Activated CD8-positive, alpha-beta T cell treated with anti-CD3 and anti-CD28 coated beads for 36 hours (primary cell): Measurements from ENCODE around the gene MYO16. TPM values are rescaled to one million over a fixed set of nuclear protein-coding genes. Genes with fewer than 3 reads are reported as not detected.

Experiments
- ATAC-seq: fragments of 200-7000 bp; cut with Tn5 transposase; one replicate; pipeline ENCODE4 v1.10.0; 2021; ENCODE audit warnings: mild to moderate bottlenecking, moderate library complexity
- CTCF ChIA-PET: fragments of 350-600 bp; sonication (Branson Sonifier 250); formaldehyde crosslinking; loops from one replicate; lab custom pipeline; 2021; ENCODE audit warnings: antibody characterized with exemption; lab: Charles Lee
- POLR2A ChIA-PET: fragments of 350-600 bp; sonication (Branson Sonifier 250); formaldehyde crosslinking; loops from one replicate; lab custom pipeline; 2021; ENCODE audit warnings: antibody characterized with exemption; lab: Charles Lee
- DNase-seq: peaks from one replicate; pipeline ENCODE4 v3.0.0-alpha.2; 2020
- H3K27ac Mint-ChIP-seq: one replicate; pipeline ENCODE4 v1.8.0; 2021; ENCODE audit warnings: mild to moderate bottlenecking, mixed read lengths
- H3K27me3 Mint-ChIP-seq: one replicate; pipeline ENCODE4 v1.8.0; 2021; ENCODE audit warnings: mixed read lengths
- H3K36me3 Mint-ChIP-seq: one replicate; pipeline ENCODE4 v1.8.0; 2021; ENCODE audit warnings: low read depth, mixed read lengths
- H3K4me1 Mint-ChIP-seq: one replicate; pipeline ENCODE4 v1.8.0; 2021; ENCODE audit warnings: low read depth, mixed read lengths
- H3K4me3 Mint-ChIP-seq: one replicate; pipeline ENCODE4 v1.8.0; 2021; ENCODE audit warnings: mild to moderate bottlenecking, moderate library complexity, mixed read lengths
- H3K9me3 Mint-ChIP-seq: one replicate; pipeline ENCODE4 v1.8.0; 2021; ENCODE audit warnings: mixed read lengths
- CTCF ChIP-seq: fragments of 200-600 bp; IDR thresholded peaks from one replicate; pipeline ENCODE4 v1.8.0; 2022; ENCODE audit warnings: antibody characterized with exemption, mild to moderate bottlenecking
- intact Hi-C: fragments of 100-400 bp; cut with micrococcal nuclease; formaldehyde crosslinking; loops from one replicate; pipeline ENCODE4 v1.10.0; 2022
- total RNA-seq, 2 experiments: library from RNA; stranded (reverse); gene quantifications; one replicate each; pipeline ENCODE4 v1.2.3, GENCODE V29; 2021

The MYO16 gene
- total RNA-seq, 2 experiments from 2014 or later = not detected

GRCh38 chr13:109251956-109252355 is 622.5 kb downstream of the MYO16 start:
- Mint-ChIP-seq H3K4me1 (no peaks in the 10 kb centered on the region), H3K27me3 (peaks cover 2% of the 10 kb centered on the region), H3K9me3 (peaks cover 8% of the 10 kb centered on the region), H3K27ac (no peak overlapping the region), H3K4me3 (no peak overlapping the region), H3K36me3 (no peaks in the 10 kb centered on the region)
- ChIA-PET CTCF (no interaction called here), POLR2A (no interaction called here)
- ATAC-seq (no peak), DNase-seq (no peak)
- TF ChIP-seq CTCF = no peak
- intact Hi-C loops = no loop called here

DNA sequence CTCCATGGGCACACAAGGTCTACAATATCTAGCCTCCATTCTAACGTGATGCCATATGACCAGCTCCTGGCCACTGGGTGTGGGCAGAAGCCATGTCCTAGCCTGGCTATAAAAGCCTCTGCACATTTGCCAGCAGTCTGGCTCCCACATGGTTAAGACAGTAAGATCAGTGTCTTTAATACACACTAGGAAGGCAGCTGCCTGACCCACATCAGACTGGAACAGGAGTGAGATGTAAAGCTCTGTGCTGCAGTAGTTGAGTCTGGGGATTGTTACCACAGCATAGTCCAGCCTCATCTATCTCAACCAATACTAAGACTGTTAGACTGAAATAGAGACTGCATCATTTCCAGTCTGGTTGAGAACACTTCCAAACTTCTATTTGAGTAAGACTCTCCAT is 623.9 kb downstream of the MYO16 start:
- intact Hi-C loops = no loop called here
- CTCF ChIA-PET = no interaction called here
- no peak for ATAC-seq
- no peak overlapping the region for H3K4me3 Mint-ChIP-seq
- peaks cover 7% of the 10 kb centered on the region for H3K9me3 Mint-ChIP-seq
- H3K36me3 Mint-ChIP-seq = no peaks in the 10 kb centered on the region
- no peaks in the 10 kb centered on the region for H3K4me1 Mint-ChIP-seq
- peaks cover 2% of the 10 kb centered on the region for H3K27me3 Mint-ChIP-seq
- no peak for TF ChIP-seq CTCF
- POLR2A ChIA-PET = no interaction called here
- DNase-seq = no peak
- H3K27ac Mint-ChIP-seq = no peak overlapping the region

GRCh38 chr13:109254274-109254673 is 624.9 kb downstream of the MYO16 start:
- Mint-ChIP-seq H3K4me3 (no peak overlapping the region), H3K27me3 (peaks cover 2% of the 10 kb centered on the region), H3K4me1 (no peaks in the 10 kb centered on the region), H3K27ac (no peak overlapping the region), H3K9me3 (no peaks in the 10 kb centered on the region), H3K36me3 (no peaks in the 10 kb centered on the region)
- no peak for TF ChIP-seq CTCF
- intact Hi-C loops = no loop called here
- ATAC-seq (no peak), DNase-seq (no peak)
- ChIA-PET CTCF (no interaction called here), POLR2A (no interaction called here)

DNA sequence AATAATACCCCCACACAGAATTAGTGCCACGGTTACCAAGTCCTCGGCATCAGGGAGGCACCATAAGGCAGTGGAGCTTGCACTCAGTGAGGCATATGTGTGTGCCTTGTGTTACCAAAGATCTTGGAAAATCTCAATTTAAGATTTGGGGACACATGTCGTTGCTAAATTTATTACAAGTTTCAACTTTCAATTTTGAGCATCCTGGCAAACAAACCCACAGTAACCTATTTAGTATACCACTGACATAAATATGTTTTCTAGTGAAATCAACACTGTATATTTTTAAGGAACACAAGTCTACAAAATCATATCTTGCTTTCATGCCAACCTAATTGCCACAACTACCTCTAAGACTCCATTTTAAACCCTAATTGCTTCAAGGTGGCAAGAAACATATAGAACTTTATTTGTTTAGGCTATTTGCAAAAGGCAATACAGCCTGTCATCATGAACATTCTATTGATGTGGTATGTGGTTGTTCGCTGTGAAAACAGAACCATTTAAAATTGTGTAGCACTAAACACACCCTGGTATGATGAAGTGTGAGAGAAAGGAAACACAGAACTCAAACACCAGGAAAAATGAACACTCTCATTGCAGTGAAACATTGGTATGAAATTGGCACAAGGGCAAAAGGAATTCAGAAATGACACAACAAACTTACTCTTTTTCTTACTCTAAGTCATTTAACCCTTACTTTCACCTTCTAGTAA is 625.9 kb downstream of the MYO16 start:
- intact Hi-C loops = no loop called here
- TF ChIP-seq CTCF = no peak
- DNase-seq (no peak), ATAC-seq (no peak)
- ChIA-PET CTCF (no interaction called here), POLR2A (no interaction called here)
- H3K9me3 Mint-ChIP-seq = no peaks in the 10 kb centered on the region
- H3K36me3 Mint-ChIP-seq = no peaks in the 10 kb centered on the region
- no peak overlapping the region for H3K27ac Mint-ChIP-seq
- H3K4me1 Mint-ChIP-seq = no peaks in the 10 kb centered on the region
- H3K27me3 Mint-ChIP-seq = peaks cover 2% of the 10 kb centered on the region
- H3K4me3 Mint-ChIP-seq = no peak overlapping the region

- H3K9me3 Mint-ChIP-seq = no peaks in the 10 kb centered on the region
- ChIA-PET POLR2A (no interaction called here), CTCF (no interaction called here)
- H3K27ac Mint-ChIP-seq = no peak overlapping the region
- H3K27me3 Mint-ChIP-seq = peaks cover 2% of the 10 kb centered on the region
- no peak for ATAC-seq
- no peaks in the 10 kb centered on the region for H3K4me1 Mint-ChIP-seq
- no peak for DNase-seq
- H3K36me3 Mint-ChIP-seq = no peaks in the 10 kb centered on the region
- intact Hi-C loops = no loop called here
- no peak overlapping the region for H3K4me3 Mint-ChIP-seq
- TF ChIP-seq CTCF = no peak
These were observed 627.7 kb downstream of the MYO16 start for GRCh38 chr13:109256866-109257760.
